K562 (cell line): ENCODE data around the gene CDX1. TPM values are rescaled to one million over a fixed set of nuclear protein-coding genes. Genes with fewer than 3 reads are reported as not detected.

Experiments
- ATAC-seq: fragments of 200-7000 bp; cut with Tn5 transposase; 3 replicates; pipeline ENCODE4 v1.9.1; 2020; ENCODE audit warnings: moderate library complexity
- BruUV-seq: library from RNA; stranded (reverse); fragments of 400-500 nt; replicated peaks from 2 replicates; lab custom pipeline; 2021; lab: Mats Ljungman, UMichigan
- CTCF ChIA-PET: fragments of 300-600 bp; formaldehyde crosslinking; extraction: SDS; loops from one replicate; lab custom pipeline; 2021; ENCODE audit warnings: low intra/inter-chr PET ratio; lab: Yijun Ruan, JAX
- POLR2A ChIA-PET: fragments of 300-600, 350-650 bp; sonication (Branson Sonifier 250); formaldehyde crosslinking; extraction: SDS; loops from one replicate; lab custom pipeline; 2021; ENCODE audit warnings: antibody characterized with exemption, inconsistent platforms; lab: Yijun Ruan, JAX
- DNase-seq, 4 experiments: peaks; one replicate each; pipeline versions ENCODE4 v3.0.0 to v3.0.0-alpha.2; 2011 to 2018; ENCODE audit warnings: low spot score in 3 of 4, mixed read lengths in 3 of 4; ENCODE audit errors: extremely low read depth in 1 of 4
- FAIRE-seq: peaks from 2 replicates; lab custom pipeline; 2011; peaks lifted over from hg19 to GRCh38; lab: Jason Lieb, UNC
- H2AFZ ChIP-seq: 2 replicates; pipeline ENCODE4 v1.6.0; 2011; ENCODE audit warnings: low read depth, low read length, control low read depth, inconsistent platforms
- H3K27ac ChIP-seq: fragments of 200-600 bp; 3 replicates; pipeline ENCODE4 v1.8.0; 2011; ENCODE audit warnings: low read depth, mild to moderate bottlenecking, control low read depth, inconsistent platforms, low read length, moderate library complexity, mixed read lengths; ENCODE audit errors: extremely low read depth
- H3K27me3 ChIP-seq, 2 experiments: fragments of 300-600 bp in 1 of 2; 2 replicates in 1 of 2; 3 replicates in 1 of 2; pipeline versions ENCODE4 v1.6.0 to v1.8.0; 2011; ENCODE audit warnings: inconsistent platforms in 2 of 2, low read length in 2 of 2, mild to moderate bottlenecking in 1 of 2, mixed read lengths in 1 of 2, moderate library complexity in 1 of 2; ENCODE audit not compliant: control insufficient read depth in 2 of 2, insufficient read depth in 2 of 2
- H3K36me3 ChIP-seq: fragments of 300-600 bp; 3 replicates; pipeline ENCODE4 v1.8.0; 2011; ENCODE audit warnings: mild to moderate bottlenecking, low read length, inconsistent platforms; ENCODE audit not compliant: control insufficient read depth, insufficient read depth
- H3K4me1 ChIP-seq, 2 experiments: fragments of 200-600 bp in 1 of 2; replicated peaks in 1 of 2; 2 replicates in 1 of 2; 3 replicates in 1 of 2; pipeline versions ENCODE4 v1.5.1 to v1.8.0; 2011; ENCODE audit warnings: inconsistent platforms in 2 of 2, low read length in 2 of 2, mild to moderate bottlenecking in 1 of 2, mixed read lengths in 1 of 2, moderate library complexity in 1 of 2; ENCODE audit not compliant: control insufficient read depth in 2 of 2, insufficient read depth in 2 of 2
- H3K4me2 ChIP-seq: 2 replicates; pipeline ENCODE4 v1.6.1; 2011; ENCODE audit warnings: low read length, control low read depth, inconsistent platforms, mixed read lengths; ENCODE audit not compliant: insufficient read depth
- H3K4me3 ChIP-seq: fragments of 200-600 bp; sonication (generic), shearing (Covaris generic); 2 replicates; pipeline ENCODE4 v1.5.1; 2016; ENCODE audit warnings: control low read depth, inconsistent platforms
- H3K79me2 ChIP-seq: fragments of 200-600 bp; 3 replicates; pipeline ENCODE4 v1.8.0; 2011; ENCODE audit warnings: low read length, inconsistent platforms; ENCODE audit not compliant: control insufficient read depth, insufficient read depth
- H3K9ac ChIP-seq, 2 experiments: 2 replicates each; pipeline versions ENCODE4 v1.6.0 to v1.6.1; 2011; ENCODE audit warnings: low read depth in 2 of 2, low read length in 2 of 2, control low read depth in 1 of 2, inconsistent platforms in 1 of 2, mild to moderate bottlenecking in 1 of 2, mixed read lengths in 1 of 2; ENCODE audit not compliant: insufficient read depth in 1 of 2
- H3K9me1 ChIP-seq: one replicate; pipeline ENCODE4 v1.6.0; 2011; ENCODE audit warnings: inconsistent platforms, mild to moderate bottlenecking, low read length, moderate library complexity; ENCODE audit not compliant: control insufficient read depth, insufficient read depth
- H3K9me3 ChIP-seq: replicated peaks from 2 replicates; pipeline ENCODE4 v1.5.1; 2011; ENCODE audit warnings: low read depth, low read length, inconsistent platforms; ENCODE audit not compliant: control insufficient read depth, insufficient read depth
- H4K20me1 ChIP-seq: replicated peaks from 2 replicates; pipeline ENCODE4 v1.6.1; 2011; ENCODE audit warnings: low read length, inconsistent platforms, mixed read lengths; ENCODE audit not compliant: control insufficient read depth, insufficient read depth
- FOXP4 ChIP-seq: sonication (generic); formaldehyde crosslinking; IDR thresholded peaks from 2 replicates; pipeline ENCODE4 v1.8.0; 2022; ENCODE audit warnings: mild to moderate bottlenecking, missing genetic modification reagents, borderline replicate concordance
- NRF1 ChIP-seq, 2 experiments: fragments of 450-650 bp; IDR thresholded peaks in 1 of 2; conservative IDR thresholded peaks in 1 of 2; 2 replicates each; pipeline ENCODE4 v1.6.1; 2014; ENCODE audit warnings: mild to moderate bottlenecking in 2 of 2
- RBM25 ChIP-seq: fragments of 200-400 bp; formaldehyde crosslinking; IDR thresholded peaks from 2 replicates; pipeline ENCODE4 v1.6.1; 2018; ENCODE audit warnings: low read length, low read depth, moderate library complexity; ENCODE audit not compliant: severe bottlenecking
- RBM39 ChIP-seq: fragments of 200-400 bp; formaldehyde crosslinking; optimal IDR thresholded peaks from 2 replicates; pipeline ENCODE3; 2018; ENCODE audit warnings: low read depth, low read length
- VEZF1 ChIP-seq: fragments of 200-800 bp; sonication (Bioruptor generic); IDR thresholded peaks from 2 replicates; pipeline ENCODE4 v1.6.1; 2017; ENCODE audit warnings: missing genetic modification characterization, missing compliant biosample characterization
- ZFP36 ChIP-seq: fragments of 150-350 bp; IDR thresholded peaks from 2 replicates; pipeline ENCODE4 v1.6.1; 2018; ENCODE audit warnings: low read length, low read depth; ENCODE audit not compliant: partially characterized antibody
- ZNF436 ChIP-seq: fragments of 250-450, 450-650 bp; sonication (Bioruptor Pico); formaldehyde crosslinking; IDR thresholded peaks from 2 replicates; pipeline ENCODE4 v1.7.0; 2020; ENCODE audit warnings: mild to moderate bottlenecking
- ZNF740 ChIP-seq, 3 experiments: fragments of 200-800 bp in 1 of 3; sonication (Bioruptor generic) in 1 of 3; sonication (generic) in 1 of 3; formaldehyde crosslinking in 1 of 3; IDR thresholded peaks; 2 replicates each; pipeline versions ENCODE4 v1.6.1 to v1.8.0; 2016 to 2022; ENCODE audit warnings: mild to moderate bottlenecking in 2 of 3, missing compliant biosample characterization in 2 of 3, missing genetic modification characterization in 2 of 3, missing genetic modification reagents in 1 of 3
- WGBS: fragments of 100-300 bp; shearing (Covaris generic); methylation state at CpG from one replicate; pipeline ENCODE4 v1.1.6; 2016; ENCODE audit warnings: low coverage, mixed read lengths; ENCODE audit not compliant: insufficient coverage; ENCODE audit errors: missing lambda C conversion rate; 5-methylcytosine and 5-hydroxymethylcytosine counted together
- in situ Hi-C: fragments of 300-500 bp; cut with MboI; formaldehyde crosslinking; loops from 4 replicates; pipeline ENCODE4 v1.15.0; 2018; ENCODE audit warnings: inconsistent platforms, mixed read lengths
- intact Hi-C: fragments of 100-400 bp; cut with micrococcal nuclease; formaldehyde crosslinking; loops from 2 replicates; pipeline ENCODE4 v1.14.2; 2022
- polyA plus RNA-seq, 8 experiments: library from polyadenylated mRNA; depleted of rRNA in 4 of 8; stranded (reverse) in 5 of 8; unstranded in 3 of 8; fragments of >200 nt; fragmentation: Nextera tagmentation in 2 of 8; fragmentation: Illumina TruSeq in 1 of 8; extraction: Ambion mirVana in 2 of 8; extraction: Trizol in 1 of 8; gene quantifications; 2 replicates each; pipeline versions ENCODE4 v1.2.1 to v1.2.3, GENCODE V29; 2011 to 2014; ENCODE audit warnings: inconsistent platforms in 1 of 8, missing spikeins in 1 of 8
- total RNA-seq, 7 experiments: library from RNA; depleted of rRNA in 6 of 7; stranded (reverse); fragments of >200 nt in 6 of 7; fragmentation: Illumina TruSeq in 2 of 7; extraction: Trizol in 2 of 7; gene quantifications; 2 replicates each; pipeline versions ENCODE4 v1.2.1 to v1.2.3, GENCODE V29; 2011 to 2021; ENCODE audit warnings: low replicate concordance in 1 of 7

Gene CDX1
- total and polyA plus RNA-seq, 9 of the 15 experiments (the other 6 are each of a cell fraction or from before 2014, with no cell fraction given): 0.06 to 0.16 TPM; not detected in 7

GRCh38 chr5:150155258-150156026 lies 11.1 kb upstream of the CDX1 start, which contains the start of gene PDGFRB:
TSS of gene PDGFRB (minus strand) at chr5:150155845. CDS start at chr5:150137047, 18,798 bp downstream.
- peaks cover 14 to 19% of the 10 kb centered on the region in 2 experiments; a peak in 4 of 5 replicates for H3K4me1 ChIP-seq
- peak; percentile 86 for TF ChIP-seq VEZF1 (CRISPR knock-in tag)
- TF ChIP-seq NRF1 (conservative IDR thresholded peaks at IDR 0.05 in 1 of 2, IDR thresholded peaks at IDR 0.05 in 1 of 2): peak in 1 of 2 experiments; percentile 24; a peak in 1 of 4 replicates
- peak; percentile 88 for TF ChIP-seq ZNF740 (CRISPR knock-in tag; IDR thresholded peaks at IDR 0.05)
- 0 out of 4 replicates have a peak, but pooled peaks of 1 of the 2 experiments have one; percentile 45 for TF ChIP-seq ZNF740 (tag; IDR thresholded peaks at IDR 0.05)
- TF ChIP-seq ZFP36: peak; percentile 97
- TF ChIP-seq RBM25: peak; percentile 68
- no peak for TF ChIP-seq RBM39
- peak; percentile 74 for TF ChIP-seq ZNF436 (CRISPR knock-in tag)
- TF ChIP-seq FOXP4 (CRISPR knock-in tag): no peak
- peak; percentile 61 for ATAC-seq
- H2AFZ ChIP-seq: peak within 1 kb of the TSS; percentile 35; the same call in 1 of the 2 replicates
- in situ Hi-C loops (no loop called here), intact Hi-C loops (no loop called here)
- peaks cover 19 to 42% of the 10 kb centered on the region in 2 experiments; a peak in 4 of 5 replicates for H3K27me3 ChIP-seq
- POLR2A ChIA-PET: interaction anchor here (0.6 to 1.5 kb wide), 4 partner anchors 29 to 241 kb away, joined by 3 read pairs; no protein-coding TSS in a partner anchor
- peaks cover 7% of the 10 kb centered on the region; the same call in 1 of the 2 replicates for H4K20me1 ChIP-seq
- peak; percentile 20 to 68 (median 59) for DNase-seq
- CTCF ChIA-PET: no interaction called here
- H3K4me2 ChIP-seq: peak within 1 kb of the TSS; percentile 19
- H3K9me3 ChIP-seq: no peaks in the 10 kb centered on the region
- 3% methylated on average over 11 of the region's 17 CpGs for WGBS
- no peak for FAIRE-seq
- no peak within 1 kb of the TSS; a peak in 1 of 4 replicates for H3K9ac ChIP-seq
- no TSS peak for BruUV-seq
- no peak within 1 kb of the TSS for H3K4me3 ChIP-seq
- no peaks in the 10 kb centered on the region for H3K9me1 ChIP-seq
- no peaks in the 10 kb centered on the region for H3K36me3 ChIP-seq
- H3K79me2 ChIP-seq: no peaks in the 10 kb centered on the region
- no peak within 1 kb of the TSS for H3K27ac ChIP-seq
